GM18526 (cell line): ENCODE results near the gene BAIAP2L1.

Source experiments
- POLR2A ChIP-seq: IDR thresholded peaks from 3 replicates; pipeline ENCODE4 v1.6.1; 2011; ENCODE audit not compliant: insufficient read length; ENCODE audit errors: extremely low read depth

BAIAP2L1 gene

DNA sequence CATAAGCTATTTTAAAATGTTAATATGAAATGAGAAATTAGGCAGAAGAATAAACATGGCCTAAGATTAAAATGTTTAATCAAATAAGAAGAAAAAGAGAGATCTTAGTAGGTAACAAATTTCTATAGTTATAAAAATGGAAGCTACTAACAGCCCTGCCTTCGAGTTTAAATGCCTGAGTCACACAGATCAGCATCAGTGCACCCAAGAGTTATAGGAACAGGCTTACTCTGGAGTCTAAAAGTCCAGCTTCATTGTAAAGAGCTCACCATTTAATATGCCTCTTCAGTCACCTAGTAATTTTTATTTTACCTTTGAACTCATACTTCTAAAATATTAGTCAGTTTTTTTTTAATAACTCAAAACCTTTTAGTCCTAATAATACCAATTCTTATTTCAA lies 66.8 kb downstream of the BAIAP2L1 start:
- TF ChIP-seq POLR2A: no peak

DNA sequence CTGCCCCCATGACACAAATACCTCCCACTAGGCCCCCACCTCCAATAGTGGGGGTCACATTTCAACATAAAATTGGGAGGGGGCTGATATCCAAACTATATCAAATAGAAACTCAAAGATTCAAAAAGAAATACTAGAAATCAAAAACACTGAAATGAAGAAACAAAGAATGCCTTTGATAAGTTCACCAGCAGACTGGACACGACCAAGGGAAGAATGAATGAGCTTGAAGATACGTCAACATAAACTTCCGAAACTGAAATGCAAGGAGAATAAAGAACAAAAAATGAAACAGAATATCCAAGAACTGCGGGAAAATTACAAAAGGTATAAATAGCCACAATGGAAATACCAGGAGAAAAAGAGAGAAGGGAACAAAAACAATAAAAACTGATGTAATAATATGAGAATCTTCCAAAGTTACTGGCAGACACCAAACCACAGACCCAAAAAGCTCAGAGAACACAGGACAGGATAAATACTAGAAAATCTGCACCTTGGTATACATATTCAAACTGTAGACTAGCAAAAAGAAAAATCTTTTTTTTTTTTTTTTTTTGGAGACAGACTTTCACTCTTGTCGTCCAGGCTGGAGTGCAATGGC lies 69.9 kb downstream of the BAIAP2L1 start:
- no peak for TF ChIP-seq POLR2A

GRCh38 chr7:98329791-98330373 lies 71.0 kb downstream of the BAIAP2L1 start:
- no peak for TF ChIP-seq POLR2A

- TF ChIP-seq POLR2A: no peak
Observed at GRCh38 chr7:98329100-98329790, 71.6 kb downstream of the BAIAP2L1 start.

- TF ChIP-seq POLR2A: no peak
Observed at GRCh38 chr7:98324782-98325181, 76.1 kb downstream of the BAIAP2L1 start.

DNA sequence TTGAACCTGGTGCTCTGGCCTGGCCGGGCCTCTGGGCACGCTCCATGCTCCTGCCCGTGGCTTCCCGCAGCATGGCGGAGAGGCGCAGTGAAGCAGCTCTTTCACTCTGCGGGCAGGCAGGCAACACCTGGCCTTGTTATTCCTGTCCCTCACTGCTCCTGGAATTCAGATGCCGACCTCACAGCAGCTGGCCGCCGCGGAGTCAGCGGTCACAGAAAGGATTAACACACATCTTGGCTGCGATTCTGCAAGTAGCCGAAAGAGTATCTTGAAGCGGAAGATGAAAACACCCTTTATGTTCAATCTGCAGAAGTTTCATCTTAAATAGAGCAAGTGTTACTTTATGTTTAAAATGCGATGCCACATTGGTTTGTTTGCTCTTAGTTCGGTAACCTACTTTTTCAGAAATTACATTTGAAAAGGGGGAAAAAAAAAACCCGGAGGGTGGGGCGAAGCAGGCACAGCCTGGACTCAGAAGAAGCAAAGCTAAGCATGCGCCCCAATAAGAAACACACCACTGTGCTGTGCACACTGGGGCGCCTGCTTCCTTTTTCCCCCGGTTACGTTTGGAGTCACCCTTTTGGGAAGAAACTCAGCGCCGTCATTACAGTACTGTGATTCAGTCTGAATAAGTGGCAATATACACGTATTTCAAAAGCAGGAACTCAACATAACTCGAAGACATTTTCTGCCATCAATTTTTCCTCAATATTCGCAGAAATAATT lies 77.1 kb downstream of the BAIAP2L1 start:
- no peak for TF ChIP-seq POLR2A

- no peak for TF ChIP-seq POLR2A
Observed at GRCh38 chr7:98322331-98323270, 78.3 kb downstream of the BAIAP2L1 start.

- no peak for TF ChIP-seq POLR2A
Observed at GRCh38 chr7:98321301-98321700, 79.6 kb downstream of the BAIAP2L1 start.

GRCh38 chr7:98319176-98319575 lies 81.7 kb downstream of the BAIAP2L1 start:
- TF ChIP-seq POLR2A: no peak

- no peak for TF ChIP-seq POLR2A
Observed at GRCh38 chr7:98317366-98318040, 83.4 kb downstream of the BAIAP2L1 start.

DNA sequence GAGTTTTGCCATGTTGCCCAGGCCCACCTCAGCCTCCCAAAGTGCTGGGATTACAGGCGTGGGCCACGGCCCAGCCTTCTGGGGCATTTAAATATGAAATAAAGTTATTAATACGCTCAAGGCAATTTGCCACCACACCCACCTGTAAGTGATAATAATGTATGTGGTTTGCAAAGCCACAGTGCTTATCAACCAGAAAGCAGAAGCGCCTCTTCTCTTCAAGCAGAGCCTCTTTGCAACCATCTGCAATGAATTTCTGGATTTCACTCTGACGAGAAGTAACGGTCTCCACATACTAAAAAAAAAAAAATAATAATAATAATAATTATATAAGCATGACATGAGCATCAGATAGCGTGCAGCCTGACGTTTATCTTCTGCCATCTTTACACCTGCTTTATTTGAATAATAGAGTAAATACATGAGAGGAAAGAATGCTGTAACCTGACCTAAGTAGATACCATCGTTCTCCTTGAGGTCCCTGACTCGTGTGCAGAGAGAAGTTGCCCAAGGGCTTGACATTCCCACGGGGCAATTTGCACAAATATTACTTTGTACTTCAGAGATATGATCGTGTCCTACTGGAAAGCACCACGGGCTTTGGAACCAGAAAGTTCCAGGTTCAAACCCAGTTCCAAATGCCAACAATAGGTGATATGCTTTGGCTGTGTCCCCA lies 85.4 kb downstream of the BAIAP2L1 start:
- no peak for TF ChIP-seq POLR2A

GRCh38 chr7:98314469-98314868 lies 86.4 kb downstream of the BAIAP2L1 start:
- TF ChIP-seq POLR2A: no peak

- TF ChIP-seq POLR2A: no peak
Observed at GRCh38 chr7:98312201-98312600, 88.7 kb downstream of the BAIAP2L1 start.

GRCh38 chr7:98309566-98309965 lies 91.3 kb downstream of the BAIAP2L1 start:
- no peak for TF ChIP-seq POLR2A
